HG03025 (cell line): ENCODE data around the gene EDDM3A.
"Not testable (repeated sequence)": the region's sequence is repeated elsewhere in the genome, so short reads cannot be mapped to it uniquely, and the experiment has no call there.

ENCODE experiments used
- ATAC-seq: cut with Tn5 transposase; IDR thresholded peaks from one replicate; pipeline ENCODE4 v1.9.1; 2021; ENCODE audit warnings: mild to moderate bottlenecking, moderate library complexity; ENCODE audit not compliant: unreplicated experiment, low FRiP score

Gene EDDM3A

DNA sequence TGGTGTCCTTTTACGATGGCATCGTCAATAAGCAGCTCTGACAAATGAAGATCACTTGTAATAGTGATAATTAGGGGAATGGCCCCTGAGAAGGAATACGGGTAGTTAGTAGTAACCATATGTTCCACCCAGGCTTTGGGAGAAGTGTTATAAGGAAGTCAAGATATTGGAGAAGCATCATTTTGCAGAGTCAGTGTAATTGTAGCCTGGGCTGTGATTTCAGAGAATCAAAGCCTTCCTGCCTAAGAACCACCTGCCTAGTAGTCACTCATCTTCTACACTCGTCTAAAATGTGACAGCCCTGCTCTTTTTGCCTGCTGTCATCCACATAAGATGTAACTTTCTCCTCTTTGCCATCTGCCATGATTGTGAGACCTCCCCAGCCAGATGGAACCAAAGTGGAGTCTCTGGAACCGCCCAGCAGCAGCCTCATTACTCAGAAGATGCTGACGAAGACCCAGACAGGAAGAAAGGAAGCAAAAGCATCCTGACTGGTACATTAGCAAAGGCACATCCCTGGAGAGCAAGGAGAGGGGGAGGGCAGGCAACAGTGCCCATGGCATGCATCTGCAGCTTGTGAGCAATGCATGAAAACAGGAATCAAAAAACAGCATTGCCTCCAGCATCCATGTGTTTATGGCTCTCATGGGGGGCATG is 12.6 kb upstream of the EDDM3A start:
- no peak for ATAC-seq

DNA sequence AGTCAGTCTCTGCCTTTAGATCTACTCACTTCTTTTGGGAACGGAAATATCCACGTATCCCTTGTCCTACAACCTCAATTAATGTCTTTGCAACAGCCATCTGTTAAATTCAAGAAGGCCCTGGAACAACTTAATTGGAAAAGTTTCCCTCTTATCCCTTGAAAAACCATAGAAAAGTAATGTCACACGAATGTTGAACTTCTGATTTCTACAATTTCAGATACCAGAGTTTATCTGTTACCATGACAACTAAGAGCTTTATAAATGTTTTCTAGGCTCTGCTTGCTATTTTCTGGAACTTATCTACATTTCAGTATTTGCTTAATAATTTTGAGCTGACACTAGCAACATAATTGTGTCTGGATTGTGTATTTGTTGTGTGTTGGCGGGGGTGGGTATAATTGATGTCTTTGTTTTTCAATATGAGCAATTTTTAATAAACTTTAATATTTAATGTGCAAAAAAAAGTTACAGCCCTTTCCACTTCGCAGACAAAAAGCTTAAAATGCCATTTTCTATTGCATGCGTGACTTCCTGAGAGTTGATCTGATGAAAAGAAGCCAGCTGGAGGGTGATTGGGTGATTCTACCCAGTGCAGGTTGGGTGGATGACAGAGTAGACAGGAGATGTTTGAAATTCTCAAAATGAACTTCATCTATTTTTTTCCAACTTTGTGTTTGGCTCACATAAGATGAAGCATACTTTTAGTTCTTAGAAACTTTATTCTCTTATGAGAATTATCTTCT is 11.8 kb upstream of the EDDM3A start:
- ATAC-seq = no peak

DNA sequence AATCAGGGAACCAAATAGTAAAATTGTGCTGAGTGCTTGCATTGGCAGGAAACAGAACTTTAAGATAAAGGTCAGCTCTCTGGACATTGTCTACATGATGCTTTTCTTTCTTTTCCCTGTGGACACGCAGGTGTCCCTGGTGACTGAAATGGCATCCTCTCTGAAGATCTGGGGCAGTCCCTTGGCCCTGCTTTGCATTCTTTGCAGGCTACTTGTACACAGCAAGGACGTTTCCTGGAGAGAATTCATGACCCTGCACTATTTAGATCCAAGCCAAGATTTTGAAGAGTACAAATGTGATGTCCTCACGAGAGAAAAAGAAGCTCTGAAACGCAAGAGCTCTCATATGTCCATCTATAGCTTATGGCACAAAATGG is 11.3 kb upstream of the EDDM3A start:
- ATAC-seq = no peak

DNA sequence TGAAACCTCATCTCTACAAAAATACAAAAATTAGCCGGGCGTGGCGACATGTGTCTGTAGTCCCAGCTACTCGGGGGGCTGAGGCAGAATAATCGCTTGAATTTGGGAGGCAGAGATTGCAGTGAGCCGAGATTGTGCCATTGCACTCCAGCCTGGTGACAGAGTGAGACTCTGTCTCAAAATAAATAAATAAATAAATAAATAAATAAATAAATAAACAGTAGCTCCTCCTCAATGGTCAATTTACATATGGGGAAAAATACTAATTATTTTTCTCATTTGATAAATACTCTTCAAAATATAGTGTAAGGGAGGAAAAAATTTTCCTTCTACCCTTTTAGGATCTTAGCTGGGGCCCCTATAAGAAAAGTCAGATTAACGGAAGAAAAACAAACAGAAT is 7.4 kb upstream of the EDDM3A start:
- ATAC-seq = not testable (repeated sequence)

DNA sequence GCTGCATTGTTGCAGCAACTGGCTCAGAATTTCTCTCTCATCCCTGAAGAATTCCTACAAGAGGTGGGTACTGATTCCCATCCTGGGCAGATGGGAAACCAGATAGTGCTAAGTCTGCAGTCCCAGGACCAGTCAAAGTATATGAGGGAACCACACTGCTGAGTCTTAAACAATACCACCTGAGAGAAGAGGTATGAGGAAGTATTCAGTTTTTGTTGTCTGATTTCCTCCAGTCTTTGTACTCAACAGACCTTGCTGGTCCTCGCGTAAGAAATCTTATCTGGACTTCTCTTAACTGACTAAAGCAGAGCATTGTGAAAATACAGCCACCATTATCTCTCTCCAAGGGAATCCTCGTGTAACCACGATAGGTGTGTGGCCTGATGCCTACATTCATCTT is 3.6 kb upstream of the EDDM3A start:
- ATAC-seq = no peak

DNA sequence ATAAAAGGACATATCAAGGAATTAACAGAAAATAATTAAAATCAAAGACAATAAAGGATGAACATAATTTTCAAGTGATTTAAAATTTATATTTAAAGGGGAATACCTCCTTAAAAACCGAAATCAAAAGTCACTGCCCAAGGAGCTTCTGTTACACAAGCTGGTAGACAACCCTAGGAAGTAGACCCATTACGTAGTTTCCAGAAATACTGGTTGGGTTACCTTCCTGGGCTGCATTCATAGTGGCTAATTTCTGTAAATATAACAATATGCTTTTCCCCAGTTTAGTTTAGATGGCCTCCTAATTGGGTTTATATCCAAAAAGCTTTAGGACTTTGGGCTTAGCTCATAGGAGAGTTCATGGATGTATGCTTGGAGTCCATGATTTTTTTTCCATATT is 2.1 kb upstream of the EDDM3A start:
- no peak for ATAC-seq

DNA sequence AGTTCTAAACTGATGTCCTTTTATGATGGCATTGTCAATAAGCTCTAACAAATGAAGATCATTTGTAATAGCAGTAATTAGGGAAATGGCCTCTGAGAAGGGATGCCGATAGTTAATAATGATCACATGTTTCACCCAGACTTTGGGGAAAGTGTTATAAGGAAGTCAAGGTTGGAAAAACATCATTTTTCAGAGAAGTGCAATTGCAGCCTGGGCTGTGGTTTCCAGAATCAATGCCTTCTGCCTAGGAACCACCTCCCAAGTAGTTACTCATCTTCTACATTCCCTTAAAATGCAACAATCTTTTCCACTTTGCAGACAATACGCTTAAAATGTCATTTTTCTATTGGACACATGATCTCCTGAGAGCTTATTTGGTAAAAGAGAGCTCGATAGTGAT is 879 bp downstream of the EDDM3A start:
- no peak for ATAC-seq

DNA sequence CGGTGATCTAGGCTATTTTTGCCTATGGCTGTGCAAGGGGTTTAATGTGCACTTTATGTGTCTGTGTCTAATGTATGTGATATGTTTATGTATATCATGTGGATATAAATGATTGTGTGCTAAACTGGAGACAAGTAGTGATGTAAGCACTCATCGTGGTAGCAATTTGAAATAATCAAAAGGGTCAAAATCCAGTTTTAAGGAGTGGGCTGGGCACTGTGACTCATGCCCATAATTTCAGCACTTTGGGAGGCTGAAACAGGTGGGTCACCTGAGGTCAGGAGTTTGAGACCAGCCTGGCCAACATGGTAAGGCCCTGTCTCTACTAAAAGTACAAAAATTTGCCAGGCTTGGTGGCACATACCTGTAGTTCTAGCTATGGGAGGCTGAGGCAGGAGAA is 2.8 kb downstream of the EDDM3A start:
- no peak for ATAC-seq

DNA sequence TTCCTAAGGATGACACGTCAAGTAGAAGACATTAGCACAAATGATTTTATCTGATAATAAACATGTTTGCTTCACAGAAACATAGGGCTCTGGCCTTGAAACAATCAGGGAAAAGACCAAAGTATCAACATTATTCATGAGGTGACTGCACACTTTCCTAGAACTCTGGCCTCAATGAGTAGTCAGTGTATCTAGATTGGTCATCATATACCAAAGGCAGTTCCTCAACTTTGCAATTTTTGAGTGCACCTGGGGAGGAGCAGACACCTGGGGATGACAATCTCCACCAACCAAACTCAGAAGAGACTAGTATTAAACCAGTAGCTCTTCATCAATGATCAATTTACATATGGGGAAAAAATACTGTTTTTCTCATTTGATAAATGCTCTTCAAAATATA is 4.5 kb downstream of the EDDM3A start:
- ATAC-seq = no peak

DNA sequence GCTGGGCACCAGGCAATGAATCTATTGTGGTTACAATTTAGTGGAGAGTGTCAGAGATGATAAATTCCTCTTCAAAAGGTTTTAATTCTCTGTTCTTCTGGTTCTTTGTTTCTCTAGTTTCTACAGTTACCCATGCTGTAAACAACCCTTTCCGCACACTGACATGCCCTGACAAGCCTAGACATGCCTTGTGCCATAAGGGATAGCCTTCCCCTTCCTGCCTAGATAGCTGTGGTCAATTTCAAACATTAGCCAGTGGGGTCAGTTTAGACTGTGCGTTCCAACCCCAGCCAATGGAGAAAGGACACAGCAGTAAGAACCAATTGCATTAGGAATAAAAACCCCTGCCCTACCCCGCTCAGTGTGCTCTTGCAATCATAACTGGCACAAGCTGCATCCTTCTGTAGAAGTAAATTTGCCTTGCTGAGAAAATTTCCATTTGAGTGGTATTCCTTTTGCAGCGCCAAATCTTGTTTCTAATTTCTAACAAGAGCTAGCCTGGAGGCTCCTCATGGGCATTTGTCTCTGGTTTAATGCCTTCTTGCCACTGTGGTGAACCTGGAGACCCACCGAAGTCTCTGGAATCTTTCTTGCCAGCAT is 6.4 kb downstream of the EDDM3A start:
- no peak for ATAC-seq

DNA sequence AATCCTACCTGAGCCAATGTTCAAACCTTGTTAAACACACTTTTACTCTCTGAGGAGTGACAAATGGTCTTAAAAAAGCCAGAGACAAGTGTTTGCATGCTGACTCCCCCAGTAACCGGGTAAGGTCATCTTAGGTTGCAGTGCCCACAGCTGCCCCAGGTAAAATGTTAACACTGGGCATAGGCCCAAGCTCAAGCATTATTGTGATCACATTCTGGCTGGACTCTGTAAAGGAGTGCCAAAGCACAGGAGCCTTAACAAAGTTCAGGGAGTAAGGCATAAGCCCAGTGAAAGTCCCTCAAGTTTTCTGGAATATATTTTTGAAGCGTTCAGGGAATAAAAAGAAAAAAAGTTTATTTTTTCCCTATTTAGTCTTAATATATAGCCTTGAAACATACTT is 8.6 kb downstream of the EDDM3A start:
- ATAC-seq = no peak

DNA sequence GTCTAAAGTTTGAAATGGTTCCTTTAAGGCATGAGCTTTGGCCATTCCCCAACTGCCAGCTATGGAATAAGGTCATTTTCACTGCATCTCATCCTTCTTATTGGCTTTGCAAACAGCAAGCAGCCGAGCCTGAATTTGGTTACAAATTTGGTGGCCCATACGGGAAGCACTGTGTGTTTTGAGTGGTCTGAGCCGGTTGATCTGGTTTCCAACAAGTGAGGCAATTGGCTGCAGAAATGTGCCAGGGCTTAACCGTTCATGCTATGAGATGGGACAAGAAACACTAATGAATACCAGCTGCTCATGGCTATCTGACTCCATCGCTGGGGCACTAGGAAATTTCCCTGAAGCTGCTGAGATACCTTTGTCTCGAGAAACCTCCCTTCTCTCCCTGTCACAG is 9.3 kb downstream of the EDDM3A start:
- no peak for ATAC-seq

DNA sequence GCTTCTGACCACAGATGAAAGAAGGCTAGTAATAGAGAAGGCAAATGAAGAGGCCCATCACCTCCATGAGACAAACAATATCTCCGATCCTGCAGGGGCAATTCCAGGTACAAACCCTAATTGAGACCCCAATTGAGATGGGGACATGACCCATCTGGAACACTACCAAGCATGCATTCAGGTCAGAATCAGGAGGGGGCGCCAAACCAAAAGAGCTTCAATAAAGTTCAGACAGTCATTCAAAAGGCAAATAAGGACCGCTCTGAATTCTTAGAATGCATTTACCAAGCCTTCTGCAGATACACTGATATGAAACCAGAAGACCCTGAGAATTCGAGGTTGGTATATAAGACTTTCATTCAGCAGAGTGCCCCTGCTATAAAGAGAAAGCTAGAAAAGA is 12.3 kb downstream of the EDDM3A start:
- ATAC-seq = no peak

DNA sequence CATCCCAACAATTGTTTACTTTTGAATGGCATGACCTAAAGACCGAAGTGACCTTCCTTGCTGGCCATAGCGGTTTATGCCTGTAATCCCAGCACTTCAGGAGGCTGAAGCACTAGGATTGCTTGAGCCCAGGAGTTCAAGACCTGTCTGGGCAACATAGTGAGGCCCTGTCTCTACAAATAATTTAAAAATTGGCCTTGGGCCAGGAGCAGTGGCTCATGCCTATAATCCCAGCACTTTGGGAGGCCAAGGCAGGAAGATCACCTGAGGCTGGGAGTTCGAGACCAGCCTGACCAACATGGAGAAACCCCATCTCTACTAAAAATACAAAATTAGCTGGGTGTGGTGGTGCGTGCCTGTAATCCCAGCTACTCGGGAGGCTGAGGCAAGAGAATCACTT is 13.8 kb downstream of the EDDM3A start:
- not testable (repeated sequence) for ATAC-seq

DNA sequence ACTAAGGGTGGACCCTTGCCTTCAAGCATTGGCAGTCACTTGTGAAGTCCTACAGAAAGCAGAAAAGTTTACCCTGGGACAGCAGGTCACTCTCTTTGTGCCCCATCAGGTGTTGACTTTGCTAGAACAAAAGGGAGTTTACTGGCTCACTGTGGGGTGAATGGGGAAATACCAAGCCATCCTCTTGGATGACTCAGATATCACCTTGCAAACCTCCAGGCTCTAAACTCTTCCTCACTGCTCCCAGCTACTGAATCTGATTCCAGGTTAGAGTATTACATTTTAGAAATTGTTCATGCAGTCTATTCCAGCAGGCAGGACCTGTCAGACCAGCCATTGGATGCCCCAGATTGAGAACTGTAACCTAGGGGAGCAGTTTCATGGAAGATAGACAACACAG is 15.3 kb downstream of the EDDM3A start:
- ATAC-seq = no peak

DNA sequence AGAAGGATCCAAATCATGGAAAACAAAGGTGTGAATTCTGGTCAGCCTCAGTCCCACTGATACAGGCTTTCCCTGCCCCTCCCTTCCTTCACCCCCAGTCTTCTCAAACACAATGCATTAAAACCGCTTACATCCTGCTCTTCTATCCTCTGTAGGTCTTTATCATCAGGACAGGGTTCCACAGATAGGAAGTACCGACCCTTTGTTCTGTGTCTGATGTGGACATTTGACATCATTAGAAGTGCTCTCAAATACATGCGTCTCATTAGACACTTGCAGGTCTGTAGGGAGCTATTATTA is 22.9 kb downstream of the EDDM3A start:
- no peak for ATAC-seq

DNA sequence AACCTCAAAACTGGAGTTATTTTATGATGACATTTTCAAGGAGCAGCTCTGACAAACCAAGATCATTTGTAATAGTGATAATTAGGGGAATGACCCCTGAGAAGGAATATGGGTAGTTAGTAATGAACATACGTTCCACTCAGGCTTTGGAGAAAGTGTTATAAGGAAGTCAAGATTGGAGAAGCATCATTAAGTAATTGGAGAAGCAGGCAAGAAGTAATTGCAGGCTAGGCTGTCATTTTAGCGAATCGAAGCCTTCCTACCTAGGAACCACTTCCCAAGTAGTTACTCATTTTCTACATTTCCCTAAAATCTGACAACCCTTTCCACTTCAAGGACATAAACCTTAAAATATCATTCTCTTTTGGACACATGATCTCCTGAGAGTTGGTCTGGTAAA is 23.7 kb downstream of the EDDM3A start:
- ATAC-seq = no peak

DNA sequence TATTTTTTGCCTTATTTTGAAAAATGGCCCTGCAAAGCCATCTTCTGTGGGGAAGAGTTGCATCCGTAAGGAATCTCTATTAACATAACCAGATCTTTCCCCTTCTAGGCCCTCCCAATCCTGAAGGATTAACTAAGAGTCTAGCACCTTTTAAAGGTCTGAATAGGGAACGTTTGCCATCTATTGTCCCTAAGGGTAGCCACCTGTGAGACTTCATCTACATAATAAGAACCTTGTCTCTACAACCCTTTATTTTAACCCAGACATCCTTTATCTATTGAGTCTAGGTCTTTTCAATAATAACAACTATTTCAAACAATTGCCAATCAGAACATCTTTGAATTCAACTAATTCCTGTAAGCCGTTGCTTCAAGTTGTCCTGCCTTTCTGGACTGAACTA is 27.0 kb downstream of the EDDM3A start:
- no peak for ATAC-seq

DNA sequence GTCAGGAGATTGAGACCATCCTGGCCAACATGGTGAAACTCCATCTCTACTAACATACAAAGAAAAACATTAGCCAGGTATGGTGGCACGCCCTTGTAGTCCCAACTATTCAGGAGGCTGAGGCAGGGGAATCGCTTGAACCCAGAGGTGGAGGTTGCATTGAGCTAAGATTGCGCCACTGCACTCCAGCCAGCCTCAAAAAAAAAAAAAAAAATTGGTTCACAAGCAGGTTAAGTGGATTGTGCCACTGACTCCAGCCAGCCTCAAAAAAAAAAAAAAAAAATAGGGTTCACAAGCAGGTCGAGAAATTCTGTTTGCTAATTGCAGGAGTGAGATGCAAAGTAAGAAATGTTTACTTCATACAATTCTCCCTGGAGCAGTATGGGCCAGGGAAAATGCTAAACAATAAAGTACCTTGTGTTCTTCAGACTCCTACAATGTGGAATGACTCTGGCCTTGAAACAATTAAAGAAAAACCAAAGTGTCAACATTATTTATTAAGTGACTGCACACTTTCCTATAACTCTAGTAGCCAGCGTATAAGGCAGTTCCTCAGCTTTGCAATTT is 28.7 kb downstream of the EDDM3A start:
- no peak for ATAC-seq

DNA sequence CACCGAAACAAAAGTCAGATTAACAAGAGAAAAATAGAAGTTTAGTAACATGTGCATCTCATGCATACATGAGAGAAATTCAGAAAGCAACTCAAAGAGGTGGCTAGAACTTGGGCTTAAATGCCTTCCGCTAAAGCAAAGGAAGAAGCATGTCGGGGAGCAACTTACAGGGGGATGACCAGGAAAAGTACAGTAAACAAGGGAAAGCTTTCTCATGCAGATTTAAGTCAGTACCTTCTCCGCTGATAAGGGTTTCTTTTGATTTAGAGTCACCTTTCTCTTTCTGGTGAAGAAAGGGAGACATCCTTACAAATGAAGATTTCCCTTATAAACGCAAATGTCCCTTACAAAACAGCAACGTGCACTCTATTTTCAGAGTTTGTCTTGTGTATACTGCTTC is 29.4 kb downstream of the EDDM3A start:
- no peak for ATAC-seq

DNA sequence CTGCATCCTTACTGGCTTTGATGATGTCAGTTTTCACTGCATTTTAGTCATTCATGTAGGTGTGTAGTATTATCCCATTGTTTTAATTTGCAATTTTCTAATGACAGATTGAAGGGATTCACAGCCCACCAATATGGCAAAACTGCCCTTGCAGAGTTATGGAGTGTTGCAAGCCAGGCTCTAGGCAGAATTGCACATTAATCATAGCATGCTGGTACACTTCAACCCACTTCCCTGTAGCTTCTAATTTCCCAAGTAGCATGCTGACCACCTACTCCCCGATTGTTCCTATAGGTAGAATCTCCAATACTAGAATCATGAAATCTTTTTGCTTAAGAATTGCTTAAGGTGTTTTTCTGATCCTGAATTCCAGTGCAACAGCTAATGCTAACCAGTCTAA is 30.2 kb downstream of the EDDM3A start:
- ATAC-seq = no peak

DNA sequence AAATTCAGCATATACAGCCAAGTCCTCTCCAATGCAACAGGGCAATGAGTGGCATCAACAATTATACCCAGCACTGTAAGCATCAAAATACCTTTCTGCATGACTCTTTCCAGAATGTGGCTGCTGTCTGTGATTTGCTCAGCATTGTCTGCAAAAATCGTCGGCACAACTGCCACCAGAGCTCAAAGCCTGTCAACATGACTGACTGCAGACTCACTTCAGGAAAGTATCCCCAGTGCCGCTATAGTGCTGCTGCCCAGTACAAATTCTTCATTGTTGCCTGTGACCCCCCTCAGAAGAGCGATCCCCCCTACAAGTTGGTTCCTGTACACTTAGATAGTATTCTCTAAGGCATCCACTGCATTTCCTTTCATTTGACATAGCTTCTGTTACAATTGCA is 36.1 kb downstream of the EDDM3A start:
- no peak for ATAC-seq
